SH-SY5Y (cell line): ENCODE measurements around the gene PLSCR3.

Experiments used
- GATA2 ChIP-seq: IDR thresholded peaks from 2 replicates; pipeline ENCODE4 v1.6.1; 2011; ENCODE audit warnings: mild to moderate bottlenecking, low read depth, low read length
- GATA3 ChIP-seq: IDR thresholded peaks from 2 replicates; pipeline ENCODE4 v1.6.1; 2011; ENCODE audit warnings: low read depth, mild to moderate bottlenecking, low read length, moderate library complexity

GRCh38 chr17:7411427-7411750 lies 17.1 kb upstream of the PLSCR3 start:
- TF ChIP-seq GATA2 (no peak), GATA3 (no peak)
